Hepatocyte (in vitro differentiated cells): ENCODE data around the gene GNB1L.

Experiments used
- EZH2 ChIP-seq: fragments of 200-600 bp; sonication (generic); IDR thresholded peaks from 2 replicates; pipeline ENCODE4 v1.6.1; 2016; ENCODE audit warnings: antibody characterized with exemption, mild to moderate bottlenecking, borderline replicate concordance
- EZH2phosphoT487 ChIP-seq: fragments of 200-600 bp; sonication (generic); IDR thresholded peaks from one replicate; pipeline ENCODE4 v1.6.1; 2018; ENCODE audit warnings: antibody characterized with exemption, mild to moderate bottlenecking, low read depth, moderate library complexity; ENCODE audit not compliant: unreplicated experiment, severe bottlenecking
- TF ChIP-seq, protein P1 (sequence below): fragments of 200-600 bp; sonication (generic); IDR thresholded peaks from 2 replicates; pipeline ENCODE4 v1.5.1; 2016; ENCODE audit warnings: antibody characterized with exemption, mild to moderate bottlenecking; ENCODE audit not compliant: poor library complexity

DNA sequence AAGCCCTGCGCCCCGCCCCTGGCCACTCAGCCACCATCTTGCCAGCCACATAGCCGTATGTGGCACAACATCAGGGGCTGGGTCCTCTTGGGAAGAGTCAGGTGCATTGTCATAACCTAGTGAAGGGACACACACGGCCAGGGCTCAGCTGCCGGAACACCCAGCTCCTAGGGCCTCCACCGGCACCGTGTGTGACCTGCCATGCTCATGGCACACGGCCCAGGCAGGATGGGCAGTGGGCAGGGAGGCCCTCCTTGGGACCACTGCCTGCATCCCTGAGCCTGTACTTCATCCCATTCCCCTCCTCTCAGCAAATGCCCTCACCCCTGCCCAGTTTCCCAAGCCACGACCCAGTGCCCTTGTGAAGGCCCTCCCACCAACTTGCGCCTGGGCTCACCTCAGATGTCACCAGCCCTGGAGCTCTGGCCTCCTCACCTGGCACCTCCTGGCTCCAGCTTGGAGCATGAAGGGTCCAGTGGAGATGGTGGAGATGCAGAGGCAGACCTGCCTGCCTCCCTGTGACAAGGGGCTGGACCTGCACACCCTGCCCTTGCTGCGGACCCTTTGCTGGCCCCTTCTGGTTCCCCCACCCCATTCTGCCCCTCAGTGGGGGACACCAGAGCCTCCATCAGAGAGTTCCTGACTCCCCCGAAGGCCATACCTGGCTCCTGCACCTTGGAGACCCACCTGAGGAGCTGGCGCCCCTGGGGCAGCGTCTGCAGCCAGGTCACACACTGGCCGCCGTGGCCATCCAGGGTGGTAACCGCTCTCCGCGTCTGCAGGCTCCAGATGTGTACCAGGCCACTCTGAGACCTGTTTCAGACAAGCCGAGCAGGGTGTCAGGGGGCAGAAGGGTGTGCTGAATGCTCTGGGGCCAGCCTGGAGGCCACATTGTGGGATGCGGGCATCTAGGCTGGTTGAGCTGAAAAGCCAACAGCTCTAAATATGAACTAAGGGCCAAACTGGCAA lies 34.5 kb downstream of the GNB1L start:
- TF ChIP-seq, protein P1, sequence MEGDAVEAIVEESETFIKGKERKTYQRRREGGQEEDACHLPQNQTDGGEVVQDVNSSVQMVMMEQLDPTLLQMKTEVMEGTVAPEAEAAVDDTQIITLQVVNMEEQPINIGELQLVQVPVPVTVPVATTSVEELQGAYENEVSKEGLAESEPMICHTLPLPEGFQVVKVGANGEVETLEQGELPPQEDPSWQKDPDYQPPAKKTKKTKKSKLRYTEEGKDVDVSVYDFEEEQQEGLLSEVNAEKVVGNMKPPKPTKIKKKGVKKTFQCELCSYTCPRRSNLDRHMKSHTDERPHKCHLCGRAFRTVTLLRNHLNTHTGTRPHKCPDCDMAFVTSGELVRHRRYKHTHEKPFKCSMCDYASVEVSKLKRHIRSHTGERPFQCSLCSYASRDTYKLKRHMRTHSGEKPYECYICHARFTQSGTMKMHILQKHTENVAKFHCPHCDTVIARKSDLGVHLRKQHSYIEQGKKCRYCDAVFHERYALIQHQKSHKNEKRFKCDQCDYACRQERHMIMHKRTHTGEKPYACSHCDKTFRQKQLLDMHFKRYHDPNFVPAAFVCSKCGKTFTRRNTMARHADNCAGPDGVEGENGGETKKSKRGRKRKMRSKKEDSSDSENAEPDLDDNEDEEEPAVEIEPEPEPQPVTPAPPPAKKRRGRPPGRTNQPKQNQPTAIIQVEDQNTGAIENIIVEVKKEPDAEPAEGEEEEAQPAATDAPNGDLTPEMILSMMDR: no peak
- TF ChIP-seq EZH2: no peak
- no peak for TF ChIP-seq EZH2phosphoT487
